ENCODE measurements around the gene ACOX1. TPM values are rescaled to one million over a fixed set of nuclear protein-coding genes. Genes with fewer than 3 reads are reported as not detected.

The ACOX1 gene
- total RNA-seq, 4 donors from 2014 or later = 45.3 to 57.4 (median 48.9) TPM

DNA sequence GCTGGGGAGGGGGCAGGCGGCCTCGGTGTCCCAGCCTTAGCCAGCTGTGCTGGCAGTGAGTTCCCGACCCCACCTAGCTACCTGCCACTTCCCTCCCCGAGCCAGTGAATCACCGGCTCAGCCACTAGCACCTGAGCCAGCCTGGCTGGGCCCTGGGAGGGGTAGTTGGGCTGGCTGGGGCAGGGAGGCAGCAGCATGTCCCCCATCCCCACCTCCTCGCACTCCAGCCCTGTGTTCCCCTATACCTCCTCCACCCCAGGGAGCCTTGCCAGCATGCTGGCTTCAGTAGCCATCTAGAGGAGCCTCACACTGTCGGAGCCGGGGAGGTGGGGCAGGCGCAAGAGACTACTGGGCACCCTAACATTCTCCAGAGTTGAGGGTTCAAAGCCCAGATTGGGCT lies 45.4 kb upstream of the ACOX1 start:
- intact Hi-C loops (cut with DNase I) = no loop called here
- Histone ChIP-seq H3K27ac (replicated peaks in 1 of 4) (no peak overlapping the region), H3K4me1 (no peaks in the 10 kb centered on the region), H3K4me3 (no peak overlapping the region), H3K36me3 (no peaks in the 10 kb centered on the region), H3K27me3 (peaks cover 0 to 12% (median 0%) of the 10 kb centered on the region in 4 donors), H3K9me3 (no peaks in the 10 kb centered on the region)
- 92% methylated on average over 6 of the region's 9 CpGs for WGBS
- TF ChIP-seq POLR2A (IDR thresholded peaks at IDR 0.05; ENCODE audit: low read depth) (no peak), EP300 (IDR thresholded peaks at IDR 0.05) (no peak), POLR2AphosphoS5 (IDR thresholded peaks at IDR 0.05) (no peak)
- TF ChIP-seq, protein P1, sequence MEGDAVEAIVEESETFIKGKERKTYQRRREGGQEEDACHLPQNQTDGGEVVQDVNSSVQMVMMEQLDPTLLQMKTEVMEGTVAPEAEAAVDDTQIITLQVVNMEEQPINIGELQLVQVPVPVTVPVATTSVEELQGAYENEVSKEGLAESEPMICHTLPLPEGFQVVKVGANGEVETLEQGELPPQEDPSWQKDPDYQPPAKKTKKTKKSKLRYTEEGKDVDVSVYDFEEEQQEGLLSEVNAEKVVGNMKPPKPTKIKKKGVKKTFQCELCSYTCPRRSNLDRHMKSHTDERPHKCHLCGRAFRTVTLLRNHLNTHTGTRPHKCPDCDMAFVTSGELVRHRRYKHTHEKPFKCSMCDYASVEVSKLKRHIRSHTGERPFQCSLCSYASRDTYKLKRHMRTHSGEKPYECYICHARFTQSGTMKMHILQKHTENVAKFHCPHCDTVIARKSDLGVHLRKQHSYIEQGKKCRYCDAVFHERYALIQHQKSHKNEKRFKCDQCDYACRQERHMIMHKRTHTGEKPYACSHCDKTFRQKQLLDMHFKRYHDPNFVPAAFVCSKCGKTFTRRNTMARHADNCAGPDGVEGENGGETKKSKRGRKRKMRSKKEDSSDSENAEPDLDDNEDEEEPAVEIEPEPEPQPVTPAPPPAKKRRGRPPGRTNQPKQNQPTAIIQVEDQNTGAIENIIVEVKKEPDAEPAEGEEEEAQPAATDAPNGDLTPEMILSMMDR (IDR thresholded peaks at IDR 0.05) = no peak
- DNase-seq (ENCODE audit: extremely low spot score) = no peak

DNA sequence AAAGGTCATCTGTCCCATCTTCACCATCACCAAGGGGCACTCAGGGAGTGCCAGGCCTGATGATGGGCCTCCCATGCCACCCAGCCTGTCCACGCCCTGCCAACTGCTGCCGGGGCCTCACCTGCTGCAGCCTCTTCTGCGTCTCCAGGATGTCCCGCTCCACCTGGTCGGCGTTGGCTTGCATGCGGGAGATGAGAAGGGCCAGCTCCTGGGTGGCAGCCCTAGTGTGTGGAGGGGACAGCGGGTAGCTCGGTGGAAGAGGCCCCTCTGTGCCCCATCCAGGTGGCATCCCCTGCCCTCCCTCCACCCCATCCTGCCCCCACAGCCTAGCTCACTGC lies 44.9 kb upstream of the ACOX1 start:
- H3K36me3 ChIP-seq = no peaks in the 10 kb centered on the region
- 92% methylated on average over 5 of the region's 9 CpGs for WGBS
- H3K9me3 ChIP-seq = no peaks in the 10 kb centered on the region
- intact Hi-C loops (cut with DNase I) = no loop called here
- TF ChIP-seq, protein P1 (IDR thresholded peaks at IDR 0.05) = no peak
- TF ChIP-seq EP300 (IDR thresholded peaks at IDR 0.05) (no peak), POLR2A (IDR thresholded peaks at IDR 0.05; ENCODE audit: low read depth) (no peak), POLR2AphosphoS5 (IDR thresholded peaks at IDR 0.05) (no peak)
- no peak overlapping the region for H3K4me3 ChIP-seq
- no peaks in the 10 kb centered on the region for H3K4me1 ChIP-seq
- peaks cover 0 to 12% (median 0%) of the 10 kb centered on the region in 4 donors for H3K27me3 ChIP-seq
- H3K27ac ChIP-seq (replicated peaks in 1 of 4) = no peak overlapping the region
- DNase-seq (ENCODE audit: extremely low spot score) = no peak

DNA sequence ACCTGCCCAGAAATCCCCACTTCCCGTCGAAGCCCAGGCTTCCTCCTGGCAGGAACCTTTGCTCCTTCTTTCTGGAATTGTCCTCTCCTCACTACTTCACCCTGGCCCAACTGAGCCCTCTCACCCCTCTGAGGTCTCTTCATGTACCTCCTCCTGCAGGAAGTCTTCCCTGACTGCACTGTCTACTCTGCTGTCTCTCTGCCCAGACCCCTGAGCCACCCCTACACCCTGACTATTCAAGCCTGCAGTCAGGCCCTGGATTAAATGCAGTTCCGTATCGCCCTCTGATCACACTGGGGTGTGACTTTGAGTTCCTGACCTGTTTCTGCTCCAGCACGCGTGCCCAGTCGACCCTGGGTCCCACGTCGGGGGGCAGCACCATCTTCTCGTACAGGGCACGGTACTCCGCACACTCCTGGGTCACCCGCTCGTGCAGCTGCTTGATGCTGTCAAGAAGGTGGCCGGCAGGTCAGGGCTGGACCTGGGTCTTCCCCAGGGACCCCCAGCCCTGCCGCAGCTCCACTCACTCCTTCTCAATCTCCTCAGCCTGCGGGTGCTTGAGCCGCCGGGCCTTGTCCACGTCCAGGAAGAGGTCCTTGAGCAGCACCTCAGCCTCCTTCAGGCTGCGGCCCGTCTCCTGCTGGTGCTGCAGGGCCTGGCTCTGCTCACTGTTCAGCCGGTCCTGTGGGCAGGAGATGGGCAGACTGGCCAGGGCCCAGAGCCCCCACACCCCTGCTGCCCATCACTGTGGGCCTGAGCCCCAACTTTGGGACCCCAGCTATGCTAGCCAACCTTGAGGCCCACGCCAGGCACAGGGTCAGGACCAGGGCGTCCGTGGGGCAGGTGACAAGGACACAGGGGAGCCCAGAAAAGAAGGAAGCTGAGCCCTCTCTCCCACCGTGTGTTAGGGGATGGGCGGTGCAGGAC lies 44.3 kb upstream of the ACOX1 start:
- no peaks in the 10 kb centered on the region for H3K4me1 ChIP-seq
- no peak for DNase-seq (ENCODE audit: extremely low spot score)
- no peaks in the 10 kb centered on the region for H3K9me3 ChIP-seq
- 88% methylated on average over 28 of the region's 28 CpGs for WGBS
- H3K36me3 ChIP-seq = no peaks in the 10 kb centered on the region
- no peak for TF ChIP-seq POLR2AphosphoS5 (IDR thresholded peaks at IDR 0.05)
- TF ChIP-seq, protein P1 (IDR thresholded peaks at IDR 0.05) = no peak
- TF ChIP-seq EP300 (IDR thresholded peaks at IDR 0.05) = no peak
- TF ChIP-seq POLR2A (IDR thresholded peaks at IDR 0.05; ENCODE audit: low read depth) = no peak
- peaks cover 0 to 12% (median 0%) of the 10 kb centered on the region in 4 donors for H3K27me3 ChIP-seq
- intact Hi-C loops (cut with DNase I) = no loop called here
- no peak overlapping the region for H3K4me3 ChIP-seq
- H3K27ac ChIP-seq (replicated peaks in 1 of 4) = no peak overlapping the region

DNA sequence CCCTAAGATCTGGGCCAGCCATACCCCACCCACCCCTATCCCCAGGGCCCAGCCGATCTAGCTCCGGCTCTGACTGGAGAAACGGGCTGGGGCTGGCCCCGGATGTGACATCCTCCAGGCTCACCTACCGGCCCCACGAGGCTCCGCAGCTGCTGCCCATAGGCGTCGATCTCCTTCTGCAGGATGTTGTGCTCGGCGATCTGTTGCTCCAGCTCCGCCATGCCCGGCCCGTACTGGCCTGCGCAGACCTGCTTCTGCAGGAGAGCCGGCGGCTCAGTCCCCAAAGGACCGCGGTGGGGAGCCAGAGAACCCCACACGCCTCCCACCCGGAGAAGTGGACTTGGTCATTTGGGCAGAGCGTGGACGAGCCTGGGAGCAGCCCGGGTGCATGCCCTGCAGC lies 43.3 kb upstream of the ACOX1 start:
- Histone ChIP-seq H3K9me3 (no peaks in the 10 kb centered on the region), H3K4me1 (no peaks in the 10 kb centered on the region), H3K36me3 (no peaks in the 10 kb centered on the region), H3K4me3 (no peak overlapping the region), H3K27me3 (peaks cover 0 to 12% (median 0%) of the 10 kb centered on the region in 4 donors), H3K27ac (replicated peaks in 1 of 4) (no peak overlapping the region)
- DNase-seq (ENCODE audit: extremely low spot score) = no peak
- intact Hi-C loops (cut with DNase I) = no loop called here
- 83% methylated on average over 10 of the region's 24 CpGs for WGBS
- TF ChIP-seq, protein P1 (IDR thresholded peaks at IDR 0.05) = no peak
- TF ChIP-seq POLR2A (IDR thresholded peaks at IDR 0.05; ENCODE audit: low read depth) (no peak), POLR2AphosphoS5 (IDR thresholded peaks at IDR 0.05) (no peak), EP300 (IDR thresholded peaks at IDR 0.05) (no peak)

Data from esophagus muscularis mucosa (tissue), 4 donors.